Activated CD4-positive, alpha-beta T cell treated with anti-CD3 and anti-CD28 coated beads, Interleukin-2, amount 10 ng/mL, durations not matched to agents 24 days and 14 days (primary cell): ENCODE data around the gene DNAAF8. TPM values are rescaled to one million over a fixed set of nuclear protein-coding genes. Genes with fewer than 3 reads are reported as not detected.
A peak's percentile ranks its signal among the peaks of the same experiment; 100 is the strongest.

ENCODE experiments used
- DNase-seq: peaks from one replicate; pipeline ENCODE4 v3.0.0; 2022
- H3K27ac Mint-ChIP-seq: one replicate; pipeline ENCODE4 v1.8.0; 2022; ENCODE audit warnings: mild to moderate bottlenecking, mixed read lengths
- H3K27me3 Mint-ChIP-seq: one replicate; pipeline ENCODE4 v1.8.0; 2022; ENCODE audit warnings: mixed read lengths
- H3K36me3 Mint-ChIP-seq: one replicate; pipeline ENCODE4 v1.8.0; 2022; ENCODE audit warnings: low read depth, mild to moderate bottlenecking, mixed read lengths
- H3K4me1 Mint-ChIP-seq: one replicate; pipeline ENCODE4 v1.8.0; 2021; ENCODE audit warnings: mixed read lengths
- H3K4me3 Mint-ChIP-seq: one replicate; pipeline ENCODE4 v1.8.0; 2022; ENCODE audit warnings: mild to moderate bottlenecking, moderate library complexity, mixed read lengths
- H3K9me3 Mint-ChIP-seq: one replicate; pipeline ENCODE4 v1.8.0; 2021; ENCODE audit warnings: mixed read lengths
- intact Hi-C: fragments of 100-400 bp; cut with micrococcal nuclease; formaldehyde crosslinking; loops from one replicate; pipeline ENCODE4 v1.15.1; 2023
- total RNA-seq: library from RNA; stranded (reverse); gene quantifications from 2 replicates; pipeline ENCODE4 v1.2.3, GENCODE V29; 2022

Gene DNAAF8
- total RNA-seq, 1 donor from 2014 or later: not detected

GRCh38 chr16:4691666-4692412 lies 42.5 kb upstream of the DNAAF8 start:
- no peaks in the 10 kb centered on the region for H3K9me3 Mint-ChIP-seq
- H3K27ac Mint-ChIP-seq: peak overlapping the region; percentile 15
- H3K36me3 Mint-ChIP-seq: peaks cover 9% of the 10 kb centered on the region
- H3K4me3 Mint-ChIP-seq: peak overlapping the region; percentile 55
- no peaks in the 10 kb centered on the region for H3K27me3 Mint-ChIP-seq
- peaks cover 11% of the 10 kb centered on the region for H3K4me1 Mint-ChIP-seq
- intact Hi-C loops: no loop called here
- no peak for DNase-seq

- intact Hi-C loops: loop anchor here (1.0 kb wide), 3 partner anchors 16 to 76 kb away; partner anchors contain the start of genes ANKS3 and DNAAF8
- no peak for DNase-seq
- Mint-ChIP-seq H3K4me3 (peak overlapping the region; percentile 84), H3K27me3 (no peaks in the 10 kb centered on the region), H3K4me1 (peaks cover 11% of the 10 kb centered on the region), H3K27ac (peak overlapping the region; percentile 78), H3K9me3 (no peaks in the 10 kb centered on the region), H3K36me3 (peaks cover 8% of the 10 kb centered on the region)
Measured at GRCh38 chr16:4692460-4693295, 41.7 kb upstream of the DNAAF8 start.

- intact Hi-C loops: loop anchor here (1.0 kb wide), 3 partner anchors 17 to 77 kb away; partner anchors contain the start of genes ANKS3 and DNAAF8
- Mint-ChIP-seq H3K9me3 (no peaks in the 10 kb centered on the region), H3K36me3 (peaks cover 8% of the 10 kb centered on the region), H3K27ac (peak within 1 kb of the TSS; percentile 78), H3K27me3 (no peaks in the 10 kb centered on the region), H3K4me3 (peak within 1 kb of the TSS; percentile 84), H3K4me1 (peaks cover 11% of the 10 kb centered on the region)
- DNase-seq: peak; percentile 100
Measured at GRCh38 chr16:4693296-4693955, 40.9 kb upstream of the DNAAF8 start, which contains the start of gene NUDT16L1. NUDT16L1 (plus strand) TSS chr16:4693562; CDS start chr16:4693727, 165 bp downstream.

- H3K4me3 Mint-ChIP-seq: peak overlapping the region; percentile 84
- no peaks in the 10 kb centered on the region for H3K27me3 Mint-ChIP-seq
- H3K4me1 Mint-ChIP-seq: peaks cover 11% of the 10 kb centered on the region
- intact Hi-C loops: loop anchor here (1.0 kb wide), 3 partner anchors 18 to 78 kb away; partner anchors contain the start of genes ANKS3 and DNAAF8
- H3K9me3 Mint-ChIP-seq: no peaks in the 10 kb centered on the region
- H3K27ac Mint-ChIP-seq: peak overlapping the region; percentile 75
- H3K36me3 Mint-ChIP-seq: peaks cover 13% of the 10 kb centered on the region
- peak; percentile 85 for DNase-seq
Measured at GRCh38 chr16:4693956-4694641, 40.2 kb upstream of the DNAAF8 start.

- Mint-ChIP-seq H3K27ac (peak overlapping the region; percentile 75), H3K4me3 (peak overlapping the region; percentile 84), H3K4me1 (peaks cover 13% of the 10 kb centered on the region), H3K27me3 (no peaks in the 10 kb centered on the region), H3K9me3 (no peaks in the 10 kb centered on the region), H3K36me3 (peaks cover 20% of the 10 kb centered on the region)
- intact Hi-C loops: no loop called here
- no peak for DNase-seq
Measured at GRCh38 chr16:4694642-4695451, 39.5 kb upstream of the DNAAF8 start.

- Mint-ChIP-seq H3K4me3 (peak overlapping the region; percentile 84), H3K4me1 (peaks cover 17% of the 10 kb centered on the region), H3K9me3 (no peaks in the 10 kb centered on the region), H3K27me3 (no peaks in the 10 kb centered on the region), H3K27ac (no peak overlapping the region), H3K36me3 (peaks cover 18% of the 10 kb centered on the region)
- DNase-seq: no peak
- intact Hi-C loops: no loop called here
Measured at GRCh38 chr16:4695473-4696171, 38.7 kb upstream of the DNAAF8 start.

GRCh38 chr16:4696172-4696904 lies 38.0 kb upstream of the DNAAF8 start:
- no peak for DNase-seq
- no peaks in the 10 kb centered on the region for H3K27me3 Mint-ChIP-seq
- no peaks in the 10 kb centered on the region for H3K9me3 Mint-ChIP-seq
- peaks cover 18% of the 10 kb centered on the region for H3K36me3 Mint-ChIP-seq
- H3K27ac Mint-ChIP-seq: no peak overlapping the region
- no peak overlapping the region for H3K4me3 Mint-ChIP-seq
- H3K4me1 Mint-ChIP-seq: peaks cover 16% of the 10 kb centered on the region
- intact Hi-C loops: no loop called here

GRCh38 chr16:4696905-4697847 lies 37.2 kb upstream of the DNAAF8 start:
- Mint-ChIP-seq H3K4me1 (peaks cover 15% of the 10 kb centered on the region), H3K4me3 (no peak overlapping the region), H3K27ac (no peak overlapping the region), H3K9me3 (no peaks in the 10 kb centered on the region), H3K27me3 (no peaks in the 10 kb centered on the region), H3K36me3 (peaks cover 20% of the 10 kb centered on the region)
- intact Hi-C loops: no loop called here
- DNase-seq: no peak

GRCh38 chr16:4697848-4698291 lies 36.5 kb upstream of the DNAAF8 start:
- intact Hi-C loops: no loop called here
- no peaks in the 10 kb centered on the region for H3K9me3 Mint-ChIP-seq
- no peaks in the 10 kb centered on the region for H3K27me3 Mint-ChIP-seq
- peaks cover 12% of the 10 kb centered on the region for H3K4me1 Mint-ChIP-seq
- no peak overlapping the region for H3K27ac Mint-ChIP-seq
- no peak overlapping the region for H3K4me3 Mint-ChIP-seq
- no peak for DNase-seq
- H3K36me3 Mint-ChIP-seq: peaks cover 22% of the 10 kb centered on the region

GRCh38 chr16:4698321-4699045 lies 35.9 kb upstream of the DNAAF8 start:
- no peaks in the 10 kb centered on the region for H3K27me3 Mint-ChIP-seq
- H3K9me3 Mint-ChIP-seq: no peaks in the 10 kb centered on the region
- H3K36me3 Mint-ChIP-seq: peaks cover 22% of the 10 kb centered on the region
- peaks cover 12% of the 10 kb centered on the region for H3K4me1 Mint-ChIP-seq
- no peak overlapping the region for H3K27ac Mint-ChIP-seq
- no peak for DNase-seq
- no peak overlapping the region for H3K4me3 Mint-ChIP-seq
- intact Hi-C loops: no loop called here
